ENCODE results near the gene CTIF. TPM values are rescaled to one million over a fixed set of nuclear protein-coding genes. Genes with fewer than 3 reads are reported as not detected.

CTIF gene
- total RNA-seq, 1 donor from 2014 or later = 26.4 TPM

DNA sequence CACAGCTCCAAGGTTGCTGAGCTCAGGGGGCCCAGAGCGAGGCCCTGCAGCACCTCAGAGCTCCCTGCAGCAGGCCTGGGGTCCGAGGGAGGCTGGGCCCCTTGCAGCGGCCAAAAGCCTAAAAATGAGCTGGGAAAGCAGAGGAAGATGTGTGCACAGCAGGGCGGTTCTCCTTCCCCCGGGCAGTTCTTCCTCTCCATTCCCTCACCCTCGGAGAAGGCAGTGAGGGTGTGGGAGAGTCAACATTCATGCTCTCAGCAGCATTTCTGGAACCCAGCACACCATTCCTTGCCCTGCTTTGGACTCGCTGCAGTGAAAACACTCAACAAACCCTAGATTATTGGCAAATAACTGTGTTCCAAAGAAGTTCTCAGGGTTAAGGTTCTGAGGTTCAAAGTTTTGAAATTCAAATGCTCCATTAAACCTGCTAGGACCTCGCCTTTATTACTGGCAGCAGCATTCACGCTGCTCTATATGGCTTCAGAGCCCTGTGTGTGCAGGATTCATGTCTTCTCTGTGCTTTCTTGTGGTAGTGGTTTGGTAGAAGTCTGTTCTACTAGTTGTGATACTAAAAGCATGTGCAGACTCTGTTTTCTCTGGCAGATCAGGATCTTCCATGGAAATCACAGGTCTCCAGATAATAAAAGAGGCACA, 79.1 kb downstream of the CTIF start:
- DNase-seq (ENCODE audit: low spot score, unreplicated experiment) = no peak
- TF ChIP-seq, protein P1, sequence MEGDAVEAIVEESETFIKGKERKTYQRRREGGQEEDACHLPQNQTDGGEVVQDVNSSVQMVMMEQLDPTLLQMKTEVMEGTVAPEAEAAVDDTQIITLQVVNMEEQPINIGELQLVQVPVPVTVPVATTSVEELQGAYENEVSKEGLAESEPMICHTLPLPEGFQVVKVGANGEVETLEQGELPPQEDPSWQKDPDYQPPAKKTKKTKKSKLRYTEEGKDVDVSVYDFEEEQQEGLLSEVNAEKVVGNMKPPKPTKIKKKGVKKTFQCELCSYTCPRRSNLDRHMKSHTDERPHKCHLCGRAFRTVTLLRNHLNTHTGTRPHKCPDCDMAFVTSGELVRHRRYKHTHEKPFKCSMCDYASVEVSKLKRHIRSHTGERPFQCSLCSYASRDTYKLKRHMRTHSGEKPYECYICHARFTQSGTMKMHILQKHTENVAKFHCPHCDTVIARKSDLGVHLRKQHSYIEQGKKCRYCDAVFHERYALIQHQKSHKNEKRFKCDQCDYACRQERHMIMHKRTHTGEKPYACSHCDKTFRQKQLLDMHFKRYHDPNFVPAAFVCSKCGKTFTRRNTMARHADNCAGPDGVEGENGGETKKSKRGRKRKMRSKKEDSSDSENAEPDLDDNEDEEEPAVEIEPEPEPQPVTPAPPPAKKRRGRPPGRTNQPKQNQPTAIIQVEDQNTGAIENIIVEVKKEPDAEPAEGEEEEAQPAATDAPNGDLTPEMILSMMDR (IDR thresholded peaks at IDR 0.05; ENCODE audit: unreplicated experiment) = no peak

DNA sequence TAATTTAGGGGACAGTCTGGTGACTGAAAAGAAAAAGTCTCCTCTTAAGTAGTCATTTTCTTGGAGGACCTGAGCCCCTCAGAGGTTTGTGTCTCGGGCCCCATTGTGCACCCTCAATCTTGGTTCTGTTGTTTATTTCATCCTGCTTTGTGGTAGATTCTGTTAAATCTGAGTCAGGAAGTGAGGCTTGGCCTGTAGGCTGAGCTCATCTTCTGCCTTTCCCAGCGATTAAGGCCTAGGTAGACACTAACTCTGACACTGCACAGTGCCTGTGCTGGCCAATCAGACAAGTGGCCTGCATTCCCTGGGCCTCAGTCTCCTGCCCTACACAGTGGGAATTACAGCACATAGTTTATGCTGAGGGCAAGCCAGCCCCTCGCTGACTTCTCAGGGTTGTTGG, 80.2 kb downstream of the CTIF start:
- Mint-ChIP-seq H3K27ac (no peak overlapping the region), H3K4me1 (ENCODE audit: low read depth) (peaks cover 2% of the 10 kb centered on the region)
- no peak for DNase-seq (ENCODE audit: low spot score, unreplicated experiment)

More for the DNA sequence above, 79.1 kb downstream of the CTIF start:
- no peak overlapping the region for H3K4me3 Mint-ChIP-seq (ENCODE audit: low read depth)
- no peaks in the 10 kb centered on the region for H3K27me3 Mint-ChIP-seq
- H3K27ac Mint-ChIP-seq = no peak overlapping the region
- H3K4me1 Mint-ChIP-seq (ENCODE audit: low read depth) = peaks cover 4% of the 10 kb centered on the region
- H3K9me3 Mint-ChIP-seq (ENCODE audit: low read depth) = no peaks in the 10 kb centered on the region
- H3K36me3 Mint-ChIP-seq (ENCODE audit: insufficient read depth) = no peaks in the 10 kb centered on the region

DNA sequence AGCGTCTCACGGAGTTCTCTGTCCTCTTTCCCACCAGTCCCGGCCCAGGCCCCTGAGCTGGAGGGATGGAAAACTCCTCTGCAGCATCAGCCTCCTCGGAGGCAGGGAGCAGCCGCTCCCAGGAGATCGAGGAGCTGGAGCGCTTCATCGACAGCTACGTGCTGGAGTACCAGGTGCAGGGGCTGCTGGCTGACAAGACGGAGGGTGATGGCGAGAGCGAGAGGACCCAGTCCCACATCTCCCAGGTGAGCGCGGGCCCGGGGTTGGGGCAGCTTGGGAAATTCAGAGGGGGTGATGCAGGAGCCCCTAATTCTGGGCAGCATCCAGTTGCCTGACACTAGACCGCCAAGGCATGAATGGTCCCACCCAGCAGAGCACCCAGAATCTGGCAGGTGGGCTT, 80.7 kb downstream of the CTIF start:
- H3K27ac Mint-ChIP-seq = no peak overlapping the region

More for the DNA sequence above, 80.2 kb downstream of the CTIF start:
- Mint-ChIP-seq H3K36me3 (ENCODE audit: insufficient read depth) (no peaks in the 10 kb centered on the region), H3K9me3 (ENCODE audit: low read depth) (no peaks in the 10 kb centered on the region), H3K27me3 (no peaks in the 10 kb centered on the region), H3K4me3 (ENCODE audit: low read depth) (no peak overlapping the region)
- TF ChIP-seq, protein P1 (IDR thresholded peaks at IDR 0.05; ENCODE audit: unreplicated experiment) = no peak

DNA sequence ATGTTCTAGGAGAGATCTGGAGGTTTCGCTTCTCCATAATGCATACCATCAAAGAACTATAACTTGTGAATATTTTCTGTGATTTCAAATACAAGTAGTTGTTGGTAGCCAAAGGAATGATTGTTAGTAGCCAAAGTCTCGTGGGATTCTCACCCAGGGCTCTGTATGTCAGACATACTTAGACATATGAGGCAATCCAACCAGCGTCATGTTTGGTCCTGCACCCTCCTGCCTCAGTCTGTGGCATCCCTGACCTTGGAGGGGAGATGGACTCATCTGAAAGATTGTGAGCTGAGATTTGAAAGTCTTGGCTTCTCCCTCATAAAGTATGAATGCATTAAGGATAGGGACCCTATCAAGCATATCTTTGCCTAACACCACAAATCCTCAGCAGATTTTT, 81.2 kb downstream of the CTIF start:
- no peaks in the 10 kb centered on the region for H3K27me3 Mint-ChIP-seq
- no peak overlapping the region for H3K27ac Mint-ChIP-seq
- H3K9me3 Mint-ChIP-seq (ENCODE audit: low read depth) = no peaks in the 10 kb centered on the region
- no peak for DNase-seq (ENCODE audit: low spot score, unreplicated experiment)
- no peak overlapping the region for H3K4me3 Mint-ChIP-seq (ENCODE audit: low read depth)
- no peaks in the 10 kb centered on the region for H3K36me3 Mint-ChIP-seq (ENCODE audit: insufficient read depth)
- TF ChIP-seq, protein P1 (IDR thresholded peaks at IDR 0.05; ENCODE audit: unreplicated experiment) = no peak
- peaks cover 2% of the 10 kb centered on the region for H3K4me1 Mint-ChIP-seq (ENCODE audit: low read depth)

More for the DNA sequence above, 80.7 kb downstream of the CTIF start:
- TF ChIP-seq, protein P1 (IDR thresholded peaks at IDR 0.05; ENCODE audit: unreplicated experiment) = no peak
- Mint-ChIP-seq H3K9me3 (ENCODE audit: low read depth) (no peaks in the 10 kb centered on the region), H3K27me3 (no peaks in the 10 kb centered on the region), H3K4me3 (ENCODE audit: low read depth) (no peak overlapping the region), H3K4me1 (ENCODE audit: low read depth) (peaks cover 2% of the 10 kb centered on the region), H3K36me3 (ENCODE audit: insufficient read depth) (no peaks in the 10 kb centered on the region)
- DNase-seq (ENCODE audit: low spot score, unreplicated experiment) = no peak

DNA sequence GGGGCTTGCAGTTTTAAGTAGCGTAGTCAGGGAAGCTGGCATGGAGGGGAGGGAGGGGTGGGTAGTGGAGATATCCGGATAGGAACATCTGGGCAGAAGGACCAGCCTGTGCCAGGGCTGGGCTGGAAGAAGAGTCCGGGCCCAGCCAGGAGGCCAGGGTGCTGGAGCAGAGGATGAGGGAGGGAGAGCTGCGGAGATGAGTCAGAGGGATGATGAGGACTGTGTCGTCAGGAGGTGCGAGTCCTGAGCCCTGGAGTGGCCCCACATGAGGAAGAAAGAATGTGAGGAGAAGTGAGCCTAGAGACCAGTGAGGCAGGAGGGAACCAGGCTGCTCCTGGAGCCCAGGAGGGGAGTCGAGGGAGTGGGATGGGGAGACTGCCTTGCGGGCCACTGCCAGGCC, 82.4 kb downstream of the CTIF start:
- no peaks in the 10 kb centered on the region for H3K4me1 Mint-ChIP-seq (ENCODE audit: low read depth)
- H3K36me3 Mint-ChIP-seq (ENCODE audit: insufficient read depth) = no peaks in the 10 kb centered on the region
- TF ChIP-seq, protein P1 (IDR thresholded peaks at IDR 0.05; ENCODE audit: unreplicated experiment) = no peak
- no peak for DNase-seq (ENCODE audit: low spot score, unreplicated experiment)
- H3K27me3 Mint-ChIP-seq = no peaks in the 10 kb centered on the region
- no peak overlapping the region for H3K4me3 Mint-ChIP-seq (ENCODE audit: low read depth)
- H3K27ac Mint-ChIP-seq = no peak overlapping the region
- H3K9me3 Mint-ChIP-seq (ENCODE audit: low read depth) = no peaks in the 10 kb centered on the region
